Measurements from ENCODE around the gene ACSL1. TPM values are rescaled to one million over a fixed set of nuclear protein-coding genes. Genes with fewer than 3 reads are reported as not detected.

Gene ACSL1
- total and polyA plus RNA-seq, 2 experiments from 2014 or later, result 121 to 168 TPM

- no peaks in the 10 kb centered on the region for H3K36me3 ChIP-seq (replicated peaks; ENCODE audit: insufficient read depth, low read depth)
- H3K79me2 ChIP-seq, result no peaks in the 10 kb centered on the region
- no peak overlapping the region for H3K27ac ChIP-seq
- WGBS (ENCODE audit: low lambda C conversion rate, missing lambda C conversion rate), result 82% methylated on average over 10 of the region's 10 CpGs
- H2AFZ ChIP-seq, result no peak overlapping the region
- no peak overlapping the region for H3K4me2 ChIP-seq
- H3K4me3 ChIP-seq, result no peak overlapping the region
- no peak for TF ChIP-seq CTCF (IDR thresholded peaks at IDR 0.05; ENCODE audit: poor library complexity)
- TF ChIP-seq EZH2phosphoT487 (IDR thresholded peaks at IDR 0.05; ENCODE audit: low read depth, severe bottlenecking, unreplicated experiment), result no peak
- no peak for TF ChIP-seq EZH2 (IDR thresholded peaks at IDR 0.05; ENCODE audit: borderline replicate concordance)
- H3K9me3 ChIP-seq (ENCODE audit: low read depth), result no peaks in the 10 kb centered on the region
- no peaks in the 10 kb centered on the region for H3K9me2 ChIP-seq (replicated peaks; ENCODE audit: insufficient read depth)
- no peaks in the 10 kb centered on the region for H3K27me3 ChIP-seq
- DNase-seq (ENCODE audit: low spot score), result no peak
- no peaks in the 10 kb centered on the region for H3K4me1 ChIP-seq (ENCODE audit: insufficient read depth)
- H4K20me1 ChIP-seq (ENCODE audit: insufficient read depth, poor library complexity, severe bottlenecking), result no peaks in the 10 kb centered on the region
These were observed 24.8 kb upstream of the ACSL1 start for GRCh38 chr4:184850431-184851199.

GRCh38 chr4:184850018-184850417, 24.2 kb upstream of the ACSL1 start:
- no peaks in the 10 kb centered on the region for H3K27me3 ChIP-seq
- no peaks in the 10 kb centered on the region for H3K9me3 ChIP-seq (ENCODE audit: low read depth)
- no peak for TF ChIP-seq CTCF (IDR thresholded peaks at IDR 0.05; ENCODE audit: poor library complexity)
- TF ChIP-seq EZH2 (IDR thresholded peaks at IDR 0.05; ENCODE audit: borderline replicate concordance), result no peak
- TF ChIP-seq EZH2phosphoT487 (IDR thresholded peaks at IDR 0.05; ENCODE audit: low read depth, severe bottlenecking, unreplicated experiment), result no peak

GRCh38 chr4:184849185-184849584, 23.4 kb upstream of the ACSL1 start:
- 65% methylated on average over 3 of the region's 3 CpGs for WGBS (ENCODE audit: low lambda C conversion rate, missing lambda C conversion rate)
- no peak for DNase-seq (ENCODE audit: low spot score)
- Histone ChIP-seq H3K27ac (no peak overlapping the region), H4K20me1 (ENCODE audit: insufficient read depth, poor library complexity, severe bottlenecking) (no peaks in the 10 kb centered on the region), H3K36me3 (replicated peaks; ENCODE audit: insufficient read depth, low read depth) (no peaks in the 10 kb centered on the region), H3K4me3 (no peak overlapping the region), H2AFZ (no peak overlapping the region), H3K9me2 (replicated peaks; ENCODE audit: insufficient read depth) (no peaks in the 10 kb centered on the region), H3K27me3 (no peaks in the 10 kb centered on the region), H3K79me2 (no peaks in the 10 kb centered on the region), H3K9me3 (ENCODE audit: low read depth) (no peaks in the 10 kb centered on the region), H3K4me2 (no peak overlapping the region), H3K4me1 (ENCODE audit: insufficient read depth) (no peaks in the 10 kb centered on the region)
- no peak for TF ChIP-seq EZH2 (IDR thresholded peaks at IDR 0.05; ENCODE audit: borderline replicate concordance)
- no peak for TF ChIP-seq CTCF (IDR thresholded peaks at IDR 0.05; ENCODE audit: poor library complexity)
- TF ChIP-seq EZH2phosphoT487 (IDR thresholded peaks at IDR 0.05; ENCODE audit: low read depth, severe bottlenecking, unreplicated experiment), result no peak

More at GRCh38 chr4:184850018-184850417, 24.2 kb upstream of the ACSL1 start:
- no peaks in the 10 kb centered on the region for H3K79me2 ChIP-seq
- DNase-seq (ENCODE audit: low spot score), result no peak
- no peak overlapping the region for H2AFZ ChIP-seq
- no peak overlapping the region for H3K27ac ChIP-seq
- H3K36me3 ChIP-seq (replicated peaks; ENCODE audit: insufficient read depth, low read depth), result no peaks in the 10 kb centered on the region
- no peaks in the 10 kb centered on the region for H3K4me1 ChIP-seq (ENCODE audit: insufficient read depth)
- H3K4me2 ChIP-seq, result no peak overlapping the region
- no peak overlapping the region for H3K4me3 ChIP-seq
- H4K20me1 ChIP-seq (ENCODE audit: insufficient read depth, poor library complexity, severe bottlenecking), result no peaks in the 10 kb centered on the region
- H3K9me2 ChIP-seq (replicated peaks; ENCODE audit: insufficient read depth), result no peaks in the 10 kb centered on the region
- WGBS (ENCODE audit: low lambda C conversion rate, missing lambda C conversion rate), result 73% methylated on average over 3 of the region's 3 CpGs

All from hepatocyte (in vitro differentiated cells).